Measurements from ENCODE around the gene FOXD2. TPM values are rescaled to one million over a fixed set of nuclear protein-coding genes. Genes with fewer than 3 reads are reported as not detected.

FOXD2 gene
- total and polyA plus RNA-seq, 2 experiments from 2014 or later = 1.0 to 1.6 TPM

GRCh38 chr1:47460456-47460855 lies 22.6 kb downstream of the FOXD2 start:
- H3K9me2 ChIP-seq (replicated peaks; ENCODE audit: insufficient read depth) = no peaks in the 10 kb centered on the region
- H3K36me3 ChIP-seq (replicated peaks; ENCODE audit: insufficient read depth, low read depth) = no peaks in the 10 kb centered on the region
- H2AFZ ChIP-seq = no peak overlapping the region
- no peak overlapping the region for H3K27ac ChIP-seq
- TF ChIP-seq EZH2 (IDR thresholded peaks at IDR 0.05; ENCODE audit: borderline replicate concordance) (no peak), EZH2phosphoT487 (IDR thresholded peaks at IDR 0.05; ENCODE audit: low read depth, severe bottlenecking, unreplicated experiment) (no peak), CTCF (IDR thresholded peaks at IDR 0.05; ENCODE audit: poor library complexity) (no peak)
- no peak for DNase-seq (ENCODE audit: low spot score)
- no peak overlapping the region for H3K4me3 ChIP-seq
- H4K20me1 ChIP-seq (ENCODE audit: insufficient read depth, poor library complexity, severe bottlenecking) = no peaks in the 10 kb centered on the region
- no peaks in the 10 kb centered on the region for H3K9me3 ChIP-seq (ENCODE audit: low read depth)
- no peaks in the 10 kb centered on the region for H3K4me1 ChIP-seq (ENCODE audit: insufficient read depth)
- H3K27me3 ChIP-seq = peaks cover 42% of the 10 kb centered on the region
- H3K79me2 ChIP-seq = no peaks in the 10 kb centered on the region
- no peak overlapping the region for H3K4me2 ChIP-seq

GRCh38 chr1:47465605-47466004 lies 27.8 kb downstream of the FOXD2 start:
- no peaks in the 10 kb centered on the region for H3K9me3 ChIP-seq (ENCODE audit: low read depth)
- H3K79me2 ChIP-seq = no peaks in the 10 kb centered on the region
- no peaks in the 10 kb centered on the region for H3K9me2 ChIP-seq (replicated peaks; ENCODE audit: insufficient read depth)
- no peaks in the 10 kb centered on the region for H4K20me1 ChIP-seq (ENCODE audit: insufficient read depth, poor library complexity, severe bottlenecking)
- H3K4me2 ChIP-seq = no peak overlapping the region
- no peak overlapping the region for H3K27ac ChIP-seq
- no peaks in the 10 kb centered on the region for H3K36me3 ChIP-seq (replicated peaks; ENCODE audit: insufficient read depth, low read depth)
- no peak for DNase-seq (ENCODE audit: low spot score)
- no peaks in the 10 kb centered on the region for H3K4me1 ChIP-seq (ENCODE audit: insufficient read depth)
- TF ChIP-seq EZH2 (IDR thresholded peaks at IDR 0.05; ENCODE audit: borderline replicate concordance) = no peak
- TF ChIP-seq CTCF (IDR thresholded peaks at IDR 0.05; ENCODE audit: poor library complexity) = no peak
- no peak for TF ChIP-seq EZH2phosphoT487 (IDR thresholded peaks at IDR 0.05; ENCODE audit: low read depth, severe bottlenecking, unreplicated experiment)
- no peak overlapping the region for H3K4me3 ChIP-seq
- WGBS (ENCODE audit: low lambda C conversion rate, missing lambda C conversion rate) = 48% methylated on average over 3 of the region's 3 CpGs
- peaks cover 31% of the 10 kb centered on the region for H3K27me3 ChIP-seq
- no peak overlapping the region for H2AFZ ChIP-seq

- peaks cover 15% of the 10 kb centered on the region for H3K27me3 ChIP-seq
- H3K4me3 ChIP-seq = no peak overlapping the region
- no peak overlapping the region for H3K4me2 ChIP-seq
- H3K36me3 ChIP-seq (replicated peaks; ENCODE audit: insufficient read depth, low read depth) = no peaks in the 10 kb centered on the region
- no peak overlapping the region for H3K27ac ChIP-seq
- H4K20me1 ChIP-seq (ENCODE audit: insufficient read depth, poor library complexity, severe bottlenecking) = no peaks in the 10 kb centered on the region
- H2AFZ ChIP-seq = no peak overlapping the region
- DNase-seq (ENCODE audit: low spot score) = no peak
- no peaks in the 10 kb centered on the region for H3K9me2 ChIP-seq (replicated peaks; ENCODE audit: insufficient read depth)
- 71% methylated on average over 4 of the region's 4 CpGs for WGBS (ENCODE audit: low lambda C conversion rate, missing lambda C conversion rate)
- TF ChIP-seq EZH2phosphoT487 (IDR thresholded peaks at IDR 0.05; ENCODE audit: low read depth, severe bottlenecking, unreplicated experiment) (no peak), CTCF (IDR thresholded peaks at IDR 0.05; ENCODE audit: poor library complexity) (no peak), EZH2 (IDR thresholded peaks at IDR 0.05; ENCODE audit: borderline replicate concordance) (no peak)
- H3K9me3 ChIP-seq (ENCODE audit: low read depth) = no peaks in the 10 kb centered on the region
- no peaks in the 10 kb centered on the region for H3K79me2 ChIP-seq
- H3K4me1 ChIP-seq (ENCODE audit: insufficient read depth) = no peaks in the 10 kb centered on the region
Measured at GRCh38 chr1:47468709-47469389, 31.0 kb downstream of the FOXD2 start.
